DOHH2 (cell line): ENCODE data around the gene USE1.

ENCODE experiments used
- H3F3A ChIP-seq: fragments of 200-600 bp; sonication (generic), shearing (Covaris generic); 2 replicates; pipeline ENCODE4 v1.6.0; 2016; ENCODE audit warnings: antibody characterized with exemption, mild to moderate bottlenecking; ENCODE audit not compliant: control insufficient read depth, insufficient read depth
- H3K27ac ChIP-seq: fragments of 200-600 bp; sonication (generic); 2 replicates; pipeline ENCODE4 v1.5.1; 2014; ENCODE audit warnings: low read depth, mild to moderate bottlenecking, low read length, moderate library complexity
- H3K27me3 ChIP-seq: fragments of 200-600 bp; sonication (generic); 2 replicates; pipeline ENCODE4 v1.6.1; 2014; ENCODE audit warnings: mild to moderate bottlenecking, low read length, mixed read lengths; ENCODE audit not compliant: control insufficient read depth
- H3K36me3 ChIP-seq: fragments of 200-600 bp; sonication (generic); 2 replicates; pipeline ENCODE4 v1.6.1; 2014; ENCODE audit warnings: mild to moderate bottlenecking, low read length, moderate library complexity, mixed read lengths; ENCODE audit not compliant: control insufficient read depth
- H3K4me1 ChIP-seq: fragments of 200-600 bp; sonication (generic); 2 replicates; pipeline ENCODE4 v1.6.1; 2014; ENCODE audit warnings: mild to moderate bottlenecking, low read length, mixed read lengths; ENCODE audit not compliant: control insufficient read depth
- H3K4me2 ChIP-seq: fragments of 200-600 bp; sonication (generic); 2 replicates; pipeline ENCODE4 v1.6.0; 2014; ENCODE audit warnings: mild to moderate bottlenecking, low read length, moderate library complexity
- H3K4me3 ChIP-seq: fragments of 200-600 bp; sonication (generic); 2 replicates; pipeline ENCODE4 v1.5.1; 2014; ENCODE audit warnings: mild to moderate bottlenecking, low read length, mixed read lengths
- H3K79me2 ChIP-seq: fragments of 200-600 bp; sonication (generic); 2 replicates; pipeline ENCODE4 v1.6.1; 2014; ENCODE audit warnings: mild to moderate bottlenecking, low read length, mixed read lengths; ENCODE audit not compliant: control insufficient read depth
- H3K9me2 ChIP-seq: fragments of 200-600 bp; sonication (generic); replicated peaks from 2 replicates; pipeline ENCODE4 v1.6.1; 2014; ENCODE audit warnings: mild to moderate bottlenecking, low read length, mixed read lengths; ENCODE audit not compliant: control insufficient read depth
- H3K9me3 ChIP-seq: fragments of 200-600 bp; sonication (generic); 2 replicates; pipeline ENCODE4 v1.6.1; 2014; ENCODE audit warnings: antibody characterized with exemption, low read length, mixed read lengths; ENCODE audit not compliant: control insufficient read depth, insufficient read depth
- H4K20me1 ChIP-seq: fragments of 200-600 bp; sonication (generic); 2 replicates; pipeline ENCODE4 v1.6.0; 2014; ENCODE audit warnings: low read depth, mild to moderate bottlenecking, antibody characterized with exemption, low read length, moderate library complexity; ENCODE audit not compliant: control insufficient read depth, insufficient read depth
- CTCF ChIP-seq: fragments of 200-600 bp; sonication (generic); IDR thresholded peaks from one replicate; pipeline ENCODE4 v1.5.1; 2014; ENCODE audit warnings: antibody characterized with exemption, mild to moderate bottlenecking, low read depth, low read length; ENCODE audit not compliant: poor library complexity, severe bottlenecking
- EZH2phosphoT487 ChIP-seq: fragments of 200-600 bp; sonication (generic); IDR thresholded peaks from 2 replicates; pipeline ENCODE4 v1.6.1; 2017; ENCODE audit warnings: borderline replicate concordance, mild to moderate bottlenecking, antibody characterized with exemption, low read length, moderate library complexity, mixed read lengths

Gene USE1

GRCh38 chr19:17216058-17216670 lies 1.0 kb downstream of the USE1 start:
- Histone ChIP-seq H3K9me2 (no peaks in the 10 kb centered on the region), H3F3A (peaks cover 8% of the 10 kb centered on the region), H4K20me1 (no peaks in the 10 kb centered on the region), H3K4me2 (peak overlapping the region; percentile 89), H3K36me3 (peaks cover 52% of the 10 kb centered on the region), H3K4me3 (peak overlapping the region; percentile 81), H3K27me3 (no peaks in the 10 kb centered on the region), H3K79me2 (peaks cover 7% of the 10 kb centered on the region), H3K9me3 (no peaks in the 10 kb centered on the region), H3K27ac (no peak overlapping the region), H3K4me1 (peaks cover 22% of the 10 kb centered on the region)
- no peak for TF ChIP-seq CTCF
- TF ChIP-seq EZH2phosphoT487 = no peak

- Histone ChIP-seq H4K20me1 (no peaks in the 10 kb centered on the region), H3K27ac (no peak overlapping the region), H3K9me3 (no peaks in the 10 kb centered on the region), H3K4me1 (peaks cover 20% of the 10 kb centered on the region), H3K4me3 (no peak overlapping the region), H3K36me3 (peaks cover 29% of the 10 kb centered on the region), H3K27me3 (no peaks in the 10 kb centered on the region), H3K9me2 (no peaks in the 10 kb centered on the region), H3K4me2 (no peak overlapping the region), H3F3A (peaks cover 15% of the 10 kb centered on the region), H3K79me2 (peaks cover 7% of the 10 kb centered on the region)
- no peak for TF ChIP-seq CTCF
- TF ChIP-seq EZH2phosphoT487 = no peak
These were observed 4.1 kb downstream of the USE1 start for GRCh38 chr19:17219286-17219685.

GRCh38 chr19:17220207-17220758 lies 5.1 kb downstream of the USE1 start:
- Histone ChIP-seq H3K79me2 (peaks cover 3% of the 10 kb centered on the region), H4K20me1 (no peaks in the 10 kb centered on the region), H3K9me3 (no peaks in the 10 kb centered on the region), H3K9me2 (no peaks in the 10 kb centered on the region), H3K27ac (no peak overlapping the region), H3K4me3 (no peak overlapping the region), H3K4me2 (no peak overlapping the region), H3K36me3 (peaks cover 24% of the 10 kb centered on the region), H3K4me1 (peaks cover 12% of the 10 kb centered on the region), H3K27me3 (no peaks in the 10 kb centered on the region), H3F3A (peaks cover 15% of the 10 kb centered on the region)
- TF ChIP-seq EZH2phosphoT487 = no peak
- TF ChIP-seq CTCF = no peak
